HG02840 (cell line): ENCODE data around the gene CDX1.

Experiments
- ATAC-seq: cut with Tn5 transposase; IDR thresholded peaks from one replicate; pipeline ENCODE4 v1.9.1; 2021; ENCODE audit warnings: mild to moderate bottlenecking, moderate library complexity, moderate number of reproducible peaks; ENCODE audit not compliant: unreplicated experiment, low FRiP score

Gene CDX1

DNA sequence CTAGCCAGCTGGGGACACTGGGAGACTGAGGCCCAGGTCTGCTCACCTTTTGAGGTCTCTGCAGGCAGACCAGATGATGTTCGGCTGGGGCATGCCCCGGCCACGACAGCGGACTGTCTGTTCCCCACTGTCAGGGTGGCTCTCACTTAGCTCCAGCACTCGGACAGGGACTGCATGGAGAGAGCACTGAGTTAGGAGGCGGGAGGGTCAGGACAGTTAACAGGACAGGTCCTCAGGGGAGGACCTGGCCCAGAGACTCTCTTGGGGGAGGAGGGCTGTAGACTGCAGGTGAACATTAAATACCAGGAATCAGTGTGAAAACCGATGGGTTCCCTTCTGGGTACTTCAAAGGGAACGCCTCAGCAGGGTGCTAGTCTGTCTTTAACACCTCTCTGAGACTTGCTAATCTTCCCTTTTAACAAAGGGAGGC, 36.1 kb upstream of the CDX1 start:
- no peak for ATAC-seq

DNA sequence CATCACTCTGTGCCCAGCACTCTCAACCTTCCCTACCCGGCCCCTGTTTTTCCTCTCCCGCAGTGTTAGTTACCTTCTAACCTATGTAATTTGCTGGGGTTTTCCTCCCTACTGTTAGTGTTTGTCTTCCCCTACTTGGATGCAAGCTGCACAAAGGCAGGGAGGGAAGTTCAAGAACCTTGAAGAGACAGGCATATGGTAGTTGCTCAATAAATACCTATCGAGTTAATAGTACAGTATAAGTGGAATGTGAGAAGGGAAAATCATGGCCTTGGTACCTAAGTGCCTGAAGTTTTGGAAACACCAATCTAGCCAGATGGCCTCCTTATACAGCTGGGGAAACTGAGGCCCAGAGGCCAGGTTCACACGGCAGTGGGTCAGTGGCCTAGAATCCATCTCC, 35.1 kb upstream of the CDX1 start:
- ATAC-seq: no peak

DNA sequence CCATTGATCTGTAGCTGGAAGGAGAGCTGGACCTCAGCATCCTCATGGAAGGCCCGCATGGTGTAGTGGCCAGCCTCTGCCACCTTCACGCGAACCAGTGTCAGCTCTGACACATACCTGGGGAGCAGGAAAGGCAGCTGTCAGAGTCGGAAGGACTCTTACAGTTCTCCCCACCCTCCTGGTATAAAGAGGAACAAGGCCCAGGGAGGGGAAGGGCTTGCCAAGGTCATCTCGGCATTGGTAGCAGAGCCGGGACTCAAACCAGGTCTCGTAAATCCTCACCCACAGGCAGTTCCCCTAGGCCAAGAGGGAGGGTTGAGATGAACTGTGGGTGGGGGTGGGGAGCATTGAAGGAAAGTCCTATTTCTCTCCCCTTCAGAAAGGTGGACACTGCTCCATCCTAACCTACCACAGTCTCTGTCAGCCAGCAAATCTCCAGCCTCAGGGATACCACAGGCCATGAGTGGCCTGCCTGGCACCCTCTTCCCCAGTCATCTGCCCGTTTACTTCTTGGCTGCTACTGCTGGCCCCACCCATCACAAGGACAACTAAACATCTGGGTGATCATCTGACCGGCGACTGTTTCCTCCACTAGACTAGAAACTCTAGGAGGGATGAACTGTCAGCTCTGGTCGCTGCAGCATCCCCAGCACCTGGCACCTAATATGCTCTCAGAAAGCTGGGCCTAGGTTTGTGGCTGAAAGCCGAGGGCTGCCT, 34.4 kb upstream of the CDX1 start:
- no peak for ATAC-seq

DNA sequence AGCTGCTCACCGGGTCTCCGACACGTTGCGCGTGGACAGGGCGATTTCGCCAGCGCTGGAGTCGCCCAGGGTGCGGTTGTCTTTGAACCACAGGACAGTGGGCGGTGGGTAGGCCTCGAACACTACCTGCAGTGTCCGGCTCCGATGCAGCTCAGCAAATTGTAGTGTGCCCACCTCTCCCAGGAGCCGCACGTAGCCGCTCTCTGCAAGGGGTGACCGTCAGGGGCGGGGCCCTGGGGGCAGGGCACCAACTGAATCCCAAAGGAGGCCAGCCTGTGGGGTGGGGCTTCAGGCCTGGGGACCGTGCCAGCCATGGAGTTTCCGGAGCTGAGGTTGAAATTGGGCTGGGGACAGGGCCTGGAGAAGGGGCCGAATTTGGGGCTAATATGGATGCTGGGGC, 33.8 kb upstream of the CDX1 start:
- ATAC-seq: no peak

DNA sequence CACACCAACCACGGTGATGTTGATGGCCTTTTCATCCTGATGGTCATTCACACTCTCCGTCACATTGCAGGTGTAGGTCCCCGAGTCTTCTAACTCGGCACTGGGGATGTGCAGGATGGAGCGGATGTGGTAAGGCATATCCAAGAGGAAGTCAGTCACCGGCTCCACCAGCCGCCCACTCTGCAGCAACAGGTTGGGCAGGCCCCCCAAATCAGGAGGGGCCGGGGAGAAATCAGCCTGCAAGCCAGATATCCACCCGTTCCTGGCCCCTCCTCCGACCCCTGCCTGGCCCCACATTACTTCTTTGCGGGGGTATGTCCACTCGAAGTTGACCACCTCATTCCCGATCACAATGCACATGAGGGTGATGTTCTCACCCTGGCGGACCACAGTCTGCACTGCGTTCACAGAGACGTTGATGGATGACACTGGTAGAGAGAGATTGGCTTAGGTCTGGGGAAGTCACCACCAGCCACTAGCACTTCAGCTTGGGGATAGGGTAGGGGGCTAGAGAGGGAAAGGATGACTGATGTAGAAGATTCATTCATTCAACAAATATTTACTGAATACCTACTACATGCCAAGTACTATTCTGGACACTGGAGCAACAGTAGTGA, 32.9 kb upstream of the CDX1 start:
- no peak for ATAC-seq

DNA sequence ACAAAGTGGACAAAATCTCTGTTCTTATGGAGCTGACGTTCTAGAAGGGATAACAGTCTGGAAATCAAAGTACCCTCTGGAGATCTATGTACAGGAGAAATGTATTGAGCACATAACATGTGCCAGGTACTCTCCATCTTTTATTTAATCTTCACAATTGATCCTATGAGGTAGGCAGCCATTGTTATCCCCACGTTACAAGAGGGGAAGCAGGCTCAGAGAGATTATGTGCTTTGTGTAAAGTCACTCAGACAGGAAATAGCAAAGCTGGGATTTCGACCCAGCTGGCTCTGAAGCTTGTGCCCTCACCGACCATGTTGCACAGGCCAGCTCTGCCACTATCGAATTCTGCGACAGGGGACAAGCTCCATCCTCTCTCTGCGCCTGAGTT, 32.4 kb upstream of the CDX1 start:
- no peak for ATAC-seq

DNA sequence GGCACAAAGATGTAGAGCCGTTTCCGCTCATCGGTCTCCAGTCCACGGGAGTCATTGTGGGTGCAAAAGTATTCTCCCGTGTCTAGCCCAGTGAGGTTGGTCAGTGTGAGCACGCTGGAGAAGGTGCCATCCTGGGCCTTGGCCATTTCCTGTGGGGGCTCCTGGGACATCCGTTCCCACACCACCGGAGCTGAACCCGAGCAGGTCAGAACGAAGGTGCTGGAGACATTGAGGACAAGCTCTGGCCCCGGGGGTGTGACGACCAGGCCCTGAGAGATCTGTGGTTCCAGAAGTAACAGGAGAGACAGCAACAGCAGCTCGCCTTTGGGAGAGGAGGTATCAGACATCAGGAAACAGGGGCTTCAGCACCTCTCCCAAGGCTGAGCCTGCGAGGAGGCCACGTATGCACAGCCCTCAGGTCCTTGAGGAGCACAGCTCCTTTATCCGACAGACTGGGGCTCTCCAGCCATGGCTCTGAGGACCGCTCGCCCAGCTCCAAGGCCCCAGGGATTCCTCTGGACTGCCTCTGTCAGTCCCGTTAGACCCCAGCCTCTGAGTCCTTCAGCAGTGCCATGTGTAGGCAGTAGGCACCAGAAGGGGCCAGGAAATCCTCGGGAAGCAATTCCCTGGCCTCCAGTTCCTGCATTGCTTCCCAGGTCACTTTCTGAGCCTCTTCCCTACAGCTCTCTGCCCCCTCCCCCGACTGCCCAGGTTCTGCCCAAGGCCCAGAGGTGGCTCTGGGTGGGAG, 30.8 kb upstream of the CDX1 start:
- ATAC-seq: no peak

DNA sequence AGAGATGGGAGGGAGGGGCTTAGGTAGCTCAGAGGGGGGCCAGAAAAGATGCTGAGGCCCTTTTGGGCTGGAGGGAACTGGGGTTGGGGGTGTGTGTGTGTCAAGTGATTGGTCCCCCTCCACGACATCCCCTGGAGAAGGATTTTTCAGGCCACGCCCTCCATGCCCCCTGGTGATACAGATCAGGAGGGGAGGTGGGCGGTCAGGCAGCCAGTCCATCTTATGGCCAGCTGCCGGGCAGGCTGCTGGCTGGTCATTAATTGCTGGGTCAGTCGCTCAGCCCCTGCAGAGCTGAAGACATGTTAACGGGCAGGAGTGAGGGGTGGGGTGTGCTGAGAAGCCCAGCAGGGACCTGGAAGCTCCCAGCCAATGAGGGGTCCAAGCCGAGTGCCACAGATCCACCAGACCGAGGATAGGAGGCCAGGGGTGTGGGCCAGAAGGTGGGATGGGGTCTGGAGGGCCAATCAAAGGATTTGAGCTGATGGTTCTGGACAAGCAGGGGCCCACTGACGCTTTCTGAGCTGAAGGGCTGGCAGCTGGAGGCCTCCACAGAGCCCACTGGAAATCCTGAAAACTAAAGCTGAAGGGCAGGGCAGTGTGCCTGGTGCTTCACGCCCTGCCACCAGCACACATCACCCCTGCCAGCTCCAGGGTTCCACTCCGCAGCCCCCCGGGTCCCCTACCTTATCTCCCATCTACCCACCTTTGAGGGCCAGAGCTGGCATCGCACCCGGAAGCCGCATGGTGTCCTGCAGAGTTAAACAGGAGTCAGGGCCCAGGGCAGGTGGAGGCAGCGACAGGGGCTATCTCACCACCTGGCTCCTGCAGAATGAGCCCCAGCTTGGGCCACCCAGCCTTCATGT, 30.0 kb upstream of the CDX1 start:
- ATAC-seq: no peak

DNA sequence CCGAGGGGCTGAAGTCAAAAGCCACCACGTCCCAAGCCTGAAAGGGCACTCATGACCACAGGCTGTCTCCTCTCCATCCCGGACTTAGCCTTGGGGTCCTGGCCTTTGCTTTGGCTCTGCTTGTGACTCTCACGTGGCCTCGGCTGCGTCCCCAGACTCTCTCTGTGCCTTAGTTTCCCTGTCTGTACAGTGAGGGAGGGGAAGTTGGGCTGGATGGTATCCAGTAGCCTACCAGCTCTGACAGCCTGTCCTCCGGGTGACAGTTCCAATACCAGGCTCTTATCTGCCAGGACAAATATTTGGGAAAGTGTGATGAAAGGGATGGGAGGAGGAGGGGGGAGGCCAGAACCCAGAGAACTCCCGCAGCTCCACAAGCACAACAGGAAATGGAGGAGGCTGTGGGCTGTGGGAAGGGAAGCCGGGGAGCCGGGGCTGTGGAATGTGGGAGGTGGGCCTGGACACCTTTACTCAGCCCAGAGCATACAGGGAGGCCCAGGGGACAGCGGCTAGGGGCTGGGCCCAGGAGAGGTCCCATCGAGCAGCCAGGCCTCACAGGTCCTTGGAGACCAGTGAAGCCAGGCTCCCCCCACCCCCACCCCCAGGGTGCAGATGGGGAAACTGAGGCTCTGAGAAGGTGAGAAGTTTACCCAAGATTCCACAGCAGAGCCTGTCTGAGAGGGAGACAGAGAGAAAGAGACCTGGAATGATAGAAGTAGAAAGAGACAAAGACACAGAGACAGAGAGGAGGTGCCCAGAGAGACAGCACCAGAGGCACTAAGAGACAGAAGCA, 29.2 kb upstream of the CDX1 start:
- ATAC-seq: no peak

DNA sequence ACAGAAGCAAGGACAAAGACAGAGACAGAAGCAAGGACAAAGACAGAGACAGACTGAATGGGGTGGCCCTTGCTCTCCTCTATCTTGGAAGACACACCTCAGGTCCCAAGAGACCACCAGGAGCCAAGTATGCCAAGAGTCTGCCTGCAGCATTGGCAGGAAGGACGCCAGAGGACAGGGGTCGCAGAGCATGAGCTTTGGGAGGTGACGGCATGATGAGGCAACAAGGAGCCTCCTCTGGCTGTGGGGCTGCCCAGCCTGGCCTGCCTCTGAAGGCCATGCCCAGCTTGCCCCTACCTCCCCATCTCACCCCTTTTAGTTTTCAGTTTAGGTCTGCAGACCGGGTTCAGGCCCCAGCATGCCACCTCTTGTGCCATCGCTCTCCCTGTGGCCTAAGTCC, 28.6 kb upstream of the CDX1 start:
- no peak for ATAC-seq

DNA sequence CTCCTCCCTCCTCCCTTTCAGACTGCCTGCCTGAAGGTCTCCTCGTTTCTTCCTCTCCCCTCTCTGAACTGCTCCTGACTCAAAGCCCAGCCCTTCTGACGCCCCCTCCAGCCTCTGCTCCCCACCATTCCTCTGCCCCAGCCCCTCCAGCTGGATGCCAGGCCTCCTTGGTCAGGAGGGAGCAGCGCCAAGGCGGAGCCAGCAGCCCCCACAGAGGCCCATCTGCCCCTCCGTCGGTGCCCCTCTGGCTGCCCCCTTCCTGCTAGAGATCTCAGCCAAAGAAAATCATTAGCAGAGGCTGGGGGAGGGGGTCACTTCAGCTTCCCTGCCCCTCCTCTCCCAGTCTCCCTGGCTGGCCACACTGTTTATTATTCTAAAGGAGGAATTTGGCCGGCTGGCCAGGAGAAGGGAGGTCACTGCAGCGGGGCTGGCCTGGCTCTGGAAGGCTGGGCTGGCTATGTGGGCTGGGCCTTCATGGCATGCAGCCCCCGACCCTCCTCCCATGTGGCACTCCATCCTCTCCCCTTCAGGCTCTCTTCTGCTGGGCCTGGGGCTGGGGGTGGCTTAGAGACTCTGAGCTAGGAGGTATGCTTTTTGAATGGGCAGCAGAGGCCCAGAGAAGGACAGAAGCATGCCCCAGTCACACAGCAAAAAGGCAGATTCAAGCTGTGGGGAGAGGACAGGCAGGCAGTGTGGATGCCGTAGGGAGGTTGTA, 27.9 kb upstream of the CDX1 start:
- no peak for ATAC-seq

DNA sequence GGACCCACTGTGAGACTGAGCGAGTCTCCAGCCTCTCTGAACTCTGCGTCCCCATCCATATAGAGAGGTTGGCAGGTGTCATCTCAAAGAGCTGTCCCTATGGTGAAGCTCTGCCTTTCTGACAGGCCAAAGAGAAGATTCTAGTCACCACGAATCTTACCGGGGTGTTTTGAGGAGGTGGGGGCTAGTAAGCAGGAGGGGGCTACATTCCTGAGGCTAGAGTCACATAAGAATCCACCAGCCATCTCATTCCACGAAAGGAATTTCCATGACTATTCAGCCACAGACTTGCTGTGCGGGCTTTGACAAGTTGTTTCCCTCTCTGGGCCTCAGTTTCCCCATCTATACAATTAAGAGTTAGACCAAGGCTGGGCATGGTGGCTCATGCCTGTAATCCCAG, 27.2 kb upstream of the CDX1 start:
- ATAC-seq: no peak

DNA sequence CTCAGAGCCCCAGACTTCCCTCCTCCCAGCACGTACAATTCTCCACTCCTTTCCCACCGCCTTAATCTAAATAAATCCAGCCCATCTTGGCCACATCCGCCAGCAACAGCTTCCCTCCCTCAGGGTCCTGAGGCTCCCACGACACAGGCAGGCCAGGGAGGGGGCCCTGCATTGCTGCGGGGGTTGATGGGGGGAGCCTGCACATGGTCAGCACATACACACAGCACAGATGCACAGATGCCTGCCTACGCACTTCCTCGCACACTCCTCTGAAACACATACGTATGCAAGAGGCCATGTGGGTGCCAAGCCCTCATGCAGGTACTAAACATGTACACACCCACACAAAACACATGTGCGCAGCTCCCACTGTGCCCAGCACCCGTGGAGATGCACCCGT, 25.7 kb upstream of the CDX1 start:
- ATAC-seq: no peak

DNA sequence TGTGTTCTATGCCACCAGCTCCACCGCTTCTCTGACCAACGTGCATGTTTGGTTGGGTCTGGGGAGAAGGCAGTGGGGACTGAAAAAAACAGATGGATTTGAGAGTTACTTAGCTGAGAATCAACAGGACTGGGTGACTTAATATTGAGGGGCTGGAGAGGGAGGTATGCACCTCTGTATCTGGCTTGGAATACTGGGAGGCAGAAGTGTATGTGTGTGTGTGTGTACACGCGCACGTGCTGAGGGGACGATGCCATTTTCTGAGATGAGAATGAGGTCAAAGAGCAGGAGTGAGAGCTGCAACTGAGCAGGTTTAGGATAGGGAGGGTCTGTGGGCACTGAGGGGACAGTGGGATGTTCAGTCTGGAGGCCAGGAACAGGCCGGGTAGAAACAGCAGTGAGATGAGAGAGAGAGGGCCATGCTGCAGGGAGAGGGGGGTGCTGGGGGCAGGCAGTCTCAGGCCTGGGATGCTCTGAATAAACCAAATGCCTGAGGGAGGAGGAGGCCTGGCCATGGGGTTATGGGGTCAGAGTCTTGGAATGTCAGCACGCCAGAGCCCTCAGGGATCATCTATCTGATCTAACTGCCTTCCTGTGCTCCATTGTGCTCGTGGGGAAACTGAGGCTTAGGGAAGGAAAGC, 24.9 kb upstream of the CDX1 start:
- ATAC-seq: no peak

DNA sequence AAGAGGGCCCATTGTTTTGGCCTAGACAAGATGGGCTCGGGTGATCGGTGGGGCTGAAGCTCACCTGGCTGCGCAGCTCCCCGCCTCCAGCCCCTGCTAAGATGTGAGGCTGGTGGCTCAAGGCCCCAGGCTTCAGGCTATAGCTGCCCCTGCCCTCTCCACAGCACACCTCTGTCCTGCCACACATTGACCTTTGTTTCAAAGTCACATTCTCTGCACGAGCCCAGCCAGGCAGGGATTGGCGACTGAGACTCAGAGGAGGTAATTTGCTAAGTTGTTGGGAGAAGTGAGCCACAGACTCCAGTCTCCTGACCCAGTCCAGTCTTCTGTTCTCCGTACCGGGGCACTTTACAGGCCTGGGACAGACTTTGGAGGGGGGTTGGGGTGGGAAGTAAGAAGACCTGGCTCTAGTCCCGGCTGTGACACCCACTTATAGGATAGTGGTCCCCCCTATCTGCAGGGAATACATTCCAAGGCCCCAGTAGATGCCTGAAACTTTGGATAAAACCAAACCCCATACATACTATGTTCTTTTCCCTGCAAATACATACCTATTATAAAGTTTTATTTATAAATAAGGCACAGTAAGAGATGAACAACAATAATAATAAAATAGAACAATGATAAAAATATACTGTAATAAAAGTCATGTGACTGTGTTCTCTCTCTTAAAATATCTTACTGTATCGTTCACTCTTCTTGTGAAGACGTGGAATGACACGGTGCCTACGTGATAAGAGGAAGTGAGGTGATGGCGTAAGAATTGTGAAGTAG, 24.2 kb upstream of the CDX1 start:
- ATAC-seq: no peak

DNA sequence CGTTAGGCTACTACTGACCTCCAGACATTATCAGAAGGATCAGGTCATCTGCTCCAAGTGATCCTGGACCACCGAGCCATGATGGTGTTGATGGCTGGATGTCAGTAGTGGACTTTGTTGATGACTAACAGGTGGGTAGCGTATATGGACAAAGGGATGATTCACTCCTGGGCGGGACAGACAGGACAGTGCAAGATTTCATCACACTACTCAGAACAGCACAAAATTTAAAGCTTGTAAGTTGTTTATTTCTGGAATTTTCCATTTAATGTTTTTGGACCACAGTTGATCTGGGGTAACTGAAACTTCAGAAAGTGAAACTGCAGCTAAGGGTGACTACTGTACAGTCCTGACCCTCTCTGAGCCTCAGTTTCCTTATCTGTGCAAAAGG, 23.6 kb upstream of the CDX1 start:
- no peak for ATAC-seq

DNA sequence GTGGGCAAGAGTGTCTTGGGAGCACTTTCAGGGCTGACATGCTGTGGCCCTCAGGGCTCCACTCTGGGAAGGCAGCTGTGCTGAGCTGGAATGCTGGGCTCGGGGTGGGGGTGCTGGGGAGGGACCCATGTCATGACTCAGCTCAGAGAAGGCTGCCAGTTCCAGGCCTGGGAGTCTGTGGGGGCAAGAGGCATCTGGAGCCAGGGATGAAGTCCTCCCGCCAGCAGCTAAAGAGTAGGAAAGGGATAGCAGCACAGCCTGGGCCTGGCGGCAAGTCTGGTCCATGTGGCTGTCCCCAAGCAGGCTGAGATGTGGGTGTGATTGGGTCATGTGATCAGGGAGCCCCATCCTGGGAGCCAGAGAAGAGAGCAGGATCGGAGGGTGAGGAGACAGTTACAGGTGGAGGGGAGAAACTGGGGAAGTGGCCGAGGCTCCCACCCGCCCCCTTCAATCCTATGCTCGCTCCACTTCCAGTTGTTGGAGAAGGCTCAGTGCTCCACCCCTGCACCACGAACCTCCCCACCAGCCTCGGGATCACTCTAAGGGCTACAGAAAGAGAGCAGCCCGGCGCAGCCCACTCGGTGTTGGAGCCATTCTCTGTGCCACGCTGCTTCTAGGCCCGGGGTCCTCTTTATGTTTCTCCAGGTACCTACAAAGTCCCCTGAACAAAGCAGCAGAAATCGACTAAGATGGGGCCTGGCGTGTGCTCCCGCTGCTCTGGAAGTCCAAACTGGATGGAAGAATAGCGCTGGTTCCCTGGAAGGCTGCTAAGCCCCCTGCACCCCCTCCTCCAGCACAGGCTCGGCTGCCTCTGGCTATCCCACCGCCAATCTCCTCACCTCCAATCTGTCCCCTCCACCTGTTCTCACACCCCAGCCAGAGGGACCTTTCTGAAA, 23.0 kb upstream of the CDX1 start:
- no peak for ATAC-seq
